Measurements from ENCODE around the gene GPR141.

The GPR141 gene, protein sequence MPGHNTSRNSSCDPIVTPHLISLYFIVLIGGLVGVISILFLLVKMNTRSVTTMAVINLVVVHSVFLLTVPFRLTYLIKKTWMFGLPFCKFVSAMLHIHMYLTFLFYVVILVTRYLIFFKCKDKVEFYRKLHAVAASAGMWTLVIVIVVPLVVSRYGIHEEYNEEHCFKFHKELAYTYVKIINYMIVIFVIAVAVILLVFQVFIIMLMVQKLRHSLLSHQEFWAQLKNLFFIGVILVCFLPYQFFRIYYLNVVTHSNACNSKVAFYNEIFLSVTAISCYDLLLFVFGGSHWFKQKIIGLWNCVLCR

DNA sequence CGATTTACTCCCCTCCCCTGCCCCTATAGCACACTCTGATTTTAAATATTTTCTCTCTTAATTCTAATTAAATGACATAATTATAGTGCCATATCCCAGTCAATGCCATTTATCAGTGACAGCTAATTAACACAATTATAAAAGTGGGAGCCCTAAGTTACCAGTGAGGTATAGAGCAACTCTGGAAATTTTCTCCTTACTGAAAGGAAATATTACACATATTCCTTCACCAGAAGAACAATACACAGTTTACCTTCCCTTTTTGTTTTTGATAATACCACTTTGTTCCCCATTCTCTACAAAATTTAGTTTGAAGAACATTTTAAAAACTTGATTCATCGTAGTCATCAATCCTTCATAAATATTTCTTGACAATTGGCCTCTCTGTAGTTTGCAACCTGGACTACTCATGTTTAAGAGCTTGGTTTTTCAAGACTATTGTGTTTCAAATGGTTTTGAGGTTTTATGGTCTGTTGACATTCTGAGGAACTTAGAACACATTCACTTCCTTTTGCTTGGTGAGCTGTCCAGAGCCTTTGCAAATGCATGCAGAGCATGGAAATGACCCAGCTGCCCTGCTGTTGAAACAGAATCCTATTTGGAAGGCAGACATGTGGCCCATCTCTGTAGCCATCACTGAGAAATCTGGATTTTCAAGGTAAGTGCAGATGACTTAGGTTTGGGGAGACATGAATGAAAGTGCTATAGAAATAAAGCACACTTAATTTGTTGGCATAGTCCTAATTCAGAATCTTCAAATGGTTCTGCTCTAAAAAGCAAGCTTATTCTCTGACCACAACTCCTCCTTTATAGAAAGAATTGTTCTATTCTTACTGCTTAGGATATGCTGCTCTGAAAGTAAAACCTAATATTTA lies at the start of gene GPR141:
GPR141 (plus strand) TSS at position 521 of the 875 bp plus-strand sequence. CDS start 56,628 bp downstream, outside the sequence.
- DNase-seq (ENCODE audit: low read depth): peak; percentile 89
- TF ChIP-seq, protein P1, sequence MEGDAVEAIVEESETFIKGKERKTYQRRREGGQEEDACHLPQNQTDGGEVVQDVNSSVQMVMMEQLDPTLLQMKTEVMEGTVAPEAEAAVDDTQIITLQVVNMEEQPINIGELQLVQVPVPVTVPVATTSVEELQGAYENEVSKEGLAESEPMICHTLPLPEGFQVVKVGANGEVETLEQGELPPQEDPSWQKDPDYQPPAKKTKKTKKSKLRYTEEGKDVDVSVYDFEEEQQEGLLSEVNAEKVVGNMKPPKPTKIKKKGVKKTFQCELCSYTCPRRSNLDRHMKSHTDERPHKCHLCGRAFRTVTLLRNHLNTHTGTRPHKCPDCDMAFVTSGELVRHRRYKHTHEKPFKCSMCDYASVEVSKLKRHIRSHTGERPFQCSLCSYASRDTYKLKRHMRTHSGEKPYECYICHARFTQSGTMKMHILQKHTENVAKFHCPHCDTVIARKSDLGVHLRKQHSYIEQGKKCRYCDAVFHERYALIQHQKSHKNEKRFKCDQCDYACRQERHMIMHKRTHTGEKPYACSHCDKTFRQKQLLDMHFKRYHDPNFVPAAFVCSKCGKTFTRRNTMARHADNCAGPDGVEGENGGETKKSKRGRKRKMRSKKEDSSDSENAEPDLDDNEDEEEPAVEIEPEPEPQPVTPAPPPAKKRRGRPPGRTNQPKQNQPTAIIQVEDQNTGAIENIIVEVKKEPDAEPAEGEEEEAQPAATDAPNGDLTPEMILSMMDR (IDR thresholded peaks at IDR 0.05; ENCODE audit: insufficient read depth, low read depth, low read length, missing control alignments): no peak
- H3K4me3 ChIP-seq (ENCODE audit: low read depth, low read length): peak within 1 kb of the TSS; percentile 31

DNA sequence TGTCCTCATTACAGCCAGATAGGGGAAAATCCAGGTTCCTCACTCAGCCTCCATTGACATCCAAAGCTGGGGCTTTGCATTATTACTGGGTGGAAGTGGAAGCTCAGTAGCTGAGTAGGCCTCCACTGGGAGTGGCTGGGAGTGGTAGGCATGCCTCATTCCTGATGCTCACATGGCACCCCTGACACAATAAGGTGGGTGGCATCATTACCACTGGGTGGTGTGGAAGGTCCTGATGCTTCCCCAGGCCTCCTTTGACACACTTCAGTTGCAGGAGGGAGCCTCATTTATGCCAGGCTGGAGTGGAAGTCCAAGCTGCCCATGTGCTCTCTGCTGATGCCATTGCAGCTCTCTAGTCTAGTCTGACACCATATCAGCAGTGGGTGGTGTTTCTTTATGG lies 48.2 kb upstream of the GPR141 start:
- no peak for DNase-seq (ENCODE audit: low read depth)
- TF ChIP-seq, protein P1 (IDR thresholded peaks at IDR 0.05; ENCODE audit: insufficient read depth, low read depth, low read length, missing control alignments): no peak
- H3K4me3 ChIP-seq (ENCODE audit: low read depth, low read length): no peak overlapping the region

DNA sequence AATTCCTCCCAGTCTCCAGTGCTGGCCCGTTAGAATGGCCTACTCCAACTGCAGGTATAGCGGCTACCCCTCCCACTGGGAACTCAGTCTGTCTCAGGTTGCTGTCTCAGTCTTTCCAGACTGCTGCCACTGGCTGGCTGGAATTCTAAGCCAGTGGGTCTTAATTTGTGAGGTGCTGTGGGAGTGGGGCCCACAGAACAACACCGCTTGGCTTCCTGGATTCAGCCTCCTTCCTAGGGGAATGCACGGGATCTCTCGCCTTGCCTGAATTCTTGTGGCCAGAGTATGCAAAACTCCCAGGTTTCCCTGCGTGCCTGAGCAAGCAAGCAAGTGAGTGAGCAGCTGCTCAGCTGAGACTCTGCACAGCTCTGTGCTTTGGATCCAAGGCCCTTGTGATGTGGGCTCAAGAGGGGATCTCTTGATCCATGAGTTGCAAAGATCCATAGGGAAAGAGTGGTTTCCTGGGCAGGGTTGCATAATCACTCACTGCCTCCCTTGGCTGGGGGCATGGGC lies 41.5 kb upstream of the GPR141 start:
- H3K4me3 ChIP-seq (ENCODE audit: low read depth, low read length): no peak overlapping the region
- TF ChIP-seq, protein P1 (IDR thresholded peaks at IDR 0.05; ENCODE audit: insufficient read depth, low read depth, low read length, missing control alignments): no peak
- no peak for DNase-seq (ENCODE audit: low read depth)

DNA sequence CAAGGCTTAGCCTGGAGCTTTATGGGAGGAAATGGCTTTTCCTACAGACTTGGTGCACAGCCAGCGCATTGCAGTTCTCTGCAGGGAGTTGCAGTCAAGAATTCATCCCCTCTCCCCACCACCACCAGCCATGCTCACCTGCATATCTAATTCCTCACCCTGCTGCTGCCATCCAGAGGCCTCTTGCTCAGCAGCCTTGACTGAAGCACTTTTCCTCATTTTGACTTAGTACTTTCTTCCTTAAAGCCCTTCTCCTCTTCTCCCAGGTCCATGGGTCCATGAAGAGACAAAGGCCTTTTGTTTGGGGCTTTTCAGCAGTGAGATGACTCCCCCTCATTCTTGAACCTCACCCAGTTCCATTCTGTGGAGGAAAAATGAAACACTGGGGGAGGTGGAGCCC lies 39.7 kb upstream of the GPR141 start:
- TF ChIP-seq, protein P1 (IDR thresholded peaks at IDR 0.05; ENCODE audit: insufficient read depth, low read depth, low read length, missing control alignments): no peak
- no peak overlapping the region for H3K4me3 ChIP-seq (ENCODE audit: low read depth, low read length)
- DNase-seq (ENCODE audit: low read depth): no peak

DNA sequence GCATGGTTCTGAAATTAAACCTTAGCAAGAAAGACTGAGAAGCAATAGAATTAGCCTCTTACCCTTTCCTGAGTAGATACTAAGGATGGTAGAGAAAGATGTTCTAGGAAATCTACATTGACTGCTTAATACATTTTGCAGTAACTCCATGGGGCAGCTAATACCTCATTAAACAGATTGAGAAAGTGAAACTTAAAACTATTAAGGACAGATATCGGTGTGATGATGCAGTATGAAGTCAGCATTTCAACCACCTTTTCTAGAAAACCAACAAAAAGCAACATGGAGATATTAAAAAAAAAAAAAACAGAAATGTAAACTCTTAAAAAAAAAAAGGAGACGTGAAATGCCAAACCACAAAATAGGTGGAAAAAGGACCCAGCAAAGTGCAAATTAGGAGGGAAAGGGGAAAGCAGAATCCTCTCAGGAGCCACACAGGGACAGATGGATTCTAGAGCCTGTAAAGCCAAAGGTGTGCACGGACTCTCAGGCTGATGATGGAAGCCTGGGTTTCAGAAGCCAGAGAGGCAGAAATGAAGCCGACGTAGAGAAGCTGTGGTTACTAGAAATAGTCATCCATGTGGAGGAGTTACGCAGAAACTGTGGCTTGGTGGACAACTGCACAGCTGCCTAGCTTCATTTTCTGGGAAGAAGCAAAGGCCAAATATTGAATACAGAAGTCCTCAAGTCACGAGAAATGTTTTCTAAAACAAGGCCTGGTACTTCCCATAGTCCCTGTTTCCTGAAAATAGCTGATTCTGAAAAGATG lies 38.1 kb upstream of the GPR141 start:
- TF ChIP-seq, protein P1 (IDR thresholded peaks at IDR 0.05; ENCODE audit: insufficient read depth, low read depth, low read length, missing control alignments): no peak
- DNase-seq (ENCODE audit: low read depth): peak; percentile 9
- H3K4me3 ChIP-seq (ENCODE audit: low read depth, low read length): peak overlapping the region; percentile 31

DNA sequence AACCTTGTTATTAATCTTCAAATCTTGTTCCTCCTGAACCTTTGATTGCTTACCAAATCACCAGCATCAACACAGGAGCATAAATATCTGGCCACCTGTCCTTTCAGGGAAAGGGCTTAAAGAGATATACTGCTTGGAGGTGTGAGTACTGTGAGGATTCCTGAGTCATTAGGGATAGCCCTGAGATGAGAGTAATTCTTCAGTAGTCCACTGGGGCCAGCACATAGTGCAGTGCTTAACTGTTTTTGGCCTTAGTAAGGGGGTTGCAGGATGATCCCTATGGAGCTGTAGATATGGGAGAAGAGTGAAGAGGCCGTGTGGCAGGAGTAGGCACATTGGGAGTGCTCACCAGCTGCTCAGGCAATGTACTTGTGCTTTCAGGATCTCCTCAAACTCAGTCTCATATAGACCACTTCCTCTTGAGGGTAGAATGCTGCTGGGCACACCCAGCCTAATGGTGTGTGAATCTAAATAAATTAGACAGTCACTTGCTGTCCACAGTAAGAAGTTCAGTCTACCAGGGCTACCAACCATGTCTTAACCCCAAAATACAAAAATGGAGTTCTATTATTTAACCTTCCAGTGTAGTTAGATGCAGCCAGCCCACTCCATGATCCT lies 26.5 kb upstream of the GPR141 start:
- DNase-seq (ENCODE audit: low read depth): peak; percentile 70
- TF ChIP-seq, protein P1 (IDR thresholded peaks at IDR 0.05; ENCODE audit: insufficient read depth, low read depth, low read length, missing control alignments): no peak
- H3K4me3 ChIP-seq (ENCODE audit: low read depth, low read length): no peak overlapping the region

Data from GM12865 (cell line).